Lung (tissue), 12 donors: ENCODE results near the gene RBFOX2. TPM values are rescaled to one million over a fixed set of nuclear protein-coding genes. Genes with fewer than 3 reads are reported as not detected.

Source experiments
- ATAC-seq: fragments of 200-7000 bp; cut with Tn5 transposase; one replicate; pipeline ENCODE4 v1.9.1; 2020; ENCODE audit warnings: moderate number of reproducible peaks; ENCODE audit not compliant: insufficient read depth, low FRiP score
- DNase-seq, 3 donors: peaks; one replicate each; pipeline ENCODE4 v3.0.0-alpha.2; 2013 to 2017
- H3K27ac ChIP-seq, 2 donors: one replicate each; pipeline ENCODE4 v1.5.1; 2013; ENCODE audit warnings: mild to moderate bottlenecking in 2 of 2, moderate library complexity in 2 of 2, control low read depth in 1 of 2, inconsistent platforms in 1 of 2, low read depth in 1 of 2, low read length in 1 of 2
- H3K27me3 ChIP-seq, 3 donors: one replicate each; pipeline ENCODE4 v1.5.1; 2013; ENCODE audit warnings: low read length in 2 of 3; ENCODE audit not compliant: control insufficient read depth in 3 of 3, insufficient read depth in 3 of 3
- H3K36me3 ChIP-seq, 4 donors: one replicate each; pipeline ENCODE4 v1.5.1; 2013; ENCODE audit warnings: low read length in 4 of 4, mild to moderate bottlenecking in 1 of 4, moderate library complexity in 1 of 4; ENCODE audit not compliant: control insufficient read depth in 4 of 4, insufficient read depth in 4 of 4
- H3K4me1 ChIP-seq, 5 donors: one replicate each; pipeline ENCODE4 v1.5.1; 2013; ENCODE audit warnings: low read length in 5 of 5, mild to moderate bottlenecking in 2 of 5, moderate library complexity in 1 of 5; ENCODE audit not compliant: control insufficient read depth in 5 of 5, insufficient read depth in 5 of 5
- H3K4me3 ChIP-seq: one replicate; pipeline ENCODE4 v1.5.1; 2013; ENCODE audit warnings: mild to moderate bottlenecking, control low read depth, moderate library complexity
- H3K9ac ChIP-seq, 2 donors: one replicate each; pipeline ENCODE4 v1.5.1; 2013; ENCODE audit warnings: low read length in 2 of 2, control low read depth in 1 of 2; ENCODE audit not compliant: insufficient read depth in 1 of 2
- H3K9me3 ChIP-seq, 4 donors: one replicate each; pipeline ENCODE4 v1.5.1; 2013; ENCODE audit warnings: low read length in 3 of 4, mild to moderate bottlenecking in 1 of 4, moderate library complexity in 1 of 4; ENCODE audit not compliant: control insufficient read depth in 4 of 4, insufficient read depth in 3 of 4
- CTCF ChIP-seq: IDR thresholded peaks from 2 replicates; pipeline ENCODE4 v1.5.1; 2012; ENCODE audit warnings: mild to moderate bottlenecking; ENCODE audit errors: control extremely low read depth, extremely low read depth
- WGBS, 2 donors: extraction: QIAGEN DNeasy Blood & Tissue Kit; methylation state at CpG; one replicate each; pipeline ENCODE4 v1.1.7; 2013; 5-methylcytosine and 5-hydroxymethylcytosine counted together
- polyA plus RNA-seq, 2 donors: library from polyadenylated mRNA; stranded (reverse); fragments of 200-250 nt; gene quantifications; one replicate each; pipeline ENCODE4 v1.2.1, GENCODE V29; 2013
- total RNA-seq, 2 donors: library from RNA; depleted of rRNA in 1 of 2; stranded (reverse); fragments of >200 nt in 1 of 2; gene quantifications; one replicate each; pipeline ENCODE4 v1.2.1, GENCODE V29; 2014 to 2021
- donor health status: control.
- donor health status: control.
- donor health status: Bipolar disorder and iron deficiency.
- donor health status: healthy.
- donor health status: DM: yes; HTN: yes; CAD: no.

Gene RBFOX2
- total and polyA plus RNA-seq, 4 donors: 16.5 to 195 (median 43.3) TPM

- Histone ChIP-seq H3K27ac (no peak overlapping the region), H3K4me1 (peaks cover 0 to 36% (median 2%) of the 10 kb centered on the region in 5 donors), H3K27me3 (no peaks in the 10 kb centered on the region), H3K36me3 (peaks cover 2 to 15% (median 6%) of the 10 kb centered on the region in 4 donors), H3K9ac (no peak overlapping the region), H3K9me3 (no peaks in the 10 kb centered on the region), H3K4me3 (no peak overlapping the region)
- DNase-seq (no peak), ATAC-seq (no peak)
- WGBS, 2 donors: 90 to 94% methylated on average over 5 of the region's 5 CpGs
- no peak for TF ChIP-seq CTCF
Measured at GRCh38 chr22:35782504-35782903, 246.1 kb downstream of the RBFOX2 start.

- no peak overlapping the region for H3K4me3 ChIP-seq
- H3K27ac ChIP-seq: no peak overlapping the region
- no peak for TF ChIP-seq CTCF
- WGBS, 2 donors: 87 to 92% methylated on average over 3 of the region's 3 CpGs
- H3K4me1 ChIP-seq: peaks cover 0 to 36% (median 2%) of the 10 kb centered on the region in 5 donors
- H3K9ac ChIP-seq: no peak overlapping the region
- peaks cover 2 to 15% (median 6%) of the 10 kb centered on the region in 4 donors for H3K36me3 ChIP-seq
- DNase-seq (no peak), ATAC-seq (no peak)
- H3K27me3 ChIP-seq: no peaks in the 10 kb centered on the region
- no peaks in the 10 kb centered on the region for H3K9me3 ChIP-seq
Measured at GRCh38 chr22:35781898-35782297, 246.7 kb downstream of the RBFOX2 start.

GRCh38 chr22:35777335-35777975 is 251.2 kb downstream of the RBFOX2 start:
- Histone ChIP-seq H3K9ac (no peak overlapping the region), H3K36me3 (peaks cover 2 to 10% (median 5%) of the 10 kb centered on the region in 4 donors), H3K4me3 (no peak overlapping the region), H3K4me1 (peaks cover 0 to 19% (median 0%) of the 10 kb centered on the region in 5 donors), H3K27me3 (no peaks in the 10 kb centered on the region), H3K27ac (no peak overlapping the region), H3K9me3 (no peaks in the 10 kb centered on the region)
- no peak for TF ChIP-seq CTCF
- WGBS, 2 donors: 86 to 87% methylated on average over 4 of the region's 4 CpGs
- ATAC-seq (no peak), DNase-seq (no peak)
